Putamen (tissue), 1 donor: ENCODE measurements around the gene PAQR9.

Source experiments
- DNase-seq: peaks from one replicate; pipeline ENCODE4 v3.0.0-alpha.2; 2016; ENCODE audit warnings: low spot score

The PAQR9 gene

DNA sequence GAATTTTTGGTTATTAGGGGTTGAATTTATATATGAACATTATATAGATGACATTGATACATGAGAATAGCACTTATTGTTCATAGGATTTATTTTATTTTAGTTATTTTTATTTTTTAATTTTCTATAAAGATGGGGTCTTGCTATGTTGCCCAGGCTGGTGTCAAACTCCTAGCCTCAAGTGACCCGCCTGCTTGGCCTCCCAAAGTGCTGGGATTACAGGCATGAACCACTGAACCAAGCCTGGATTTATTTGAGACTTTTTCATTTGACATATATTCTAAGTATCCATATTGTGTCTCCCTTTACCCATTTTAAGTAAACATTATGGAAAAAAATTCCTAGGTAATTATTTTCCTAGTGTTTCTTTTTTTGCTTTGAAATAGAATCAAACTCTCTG lies 12.5 kb downstream of the PAQR9 start:
- no peak for DNase-seq

DNA sequence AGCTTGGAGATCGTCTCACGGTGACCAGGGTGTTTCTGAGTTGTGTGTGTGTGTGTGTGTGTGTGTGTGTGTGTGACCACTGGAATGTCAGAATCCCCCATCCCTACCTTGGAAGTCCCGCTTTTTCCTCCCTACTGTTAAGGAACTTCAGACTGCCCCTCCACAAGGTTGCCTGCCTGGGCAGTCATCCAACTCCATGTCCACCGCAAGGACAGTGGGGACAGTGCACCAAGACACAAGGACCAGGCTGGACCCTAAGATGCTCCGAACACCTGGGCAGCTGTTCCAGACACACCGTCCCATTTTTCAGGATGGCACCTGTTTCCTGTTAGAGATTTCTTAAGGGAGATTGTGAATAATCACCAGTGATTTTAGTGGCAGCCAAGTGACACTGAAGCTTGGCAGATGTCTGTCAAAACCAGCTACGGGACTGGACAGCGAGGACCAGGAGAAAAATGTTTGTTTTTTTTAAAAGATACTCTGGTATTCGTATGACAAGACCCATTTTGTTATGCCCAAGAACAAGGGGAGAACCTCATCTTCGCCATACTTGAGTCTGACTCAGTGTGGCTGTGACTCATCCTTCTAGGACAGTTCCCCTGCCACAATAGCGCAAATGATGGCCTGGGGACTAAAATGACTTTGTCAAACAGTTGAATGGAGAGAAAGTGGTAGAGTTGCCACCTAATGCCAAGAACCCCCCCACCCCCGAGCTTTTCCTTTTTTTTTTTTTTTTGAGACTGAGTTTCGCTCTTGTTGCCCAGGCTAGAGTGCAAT lies 15.5 kb downstream of the PAQR9 start:
- no peak for DNase-seq

DNA sequence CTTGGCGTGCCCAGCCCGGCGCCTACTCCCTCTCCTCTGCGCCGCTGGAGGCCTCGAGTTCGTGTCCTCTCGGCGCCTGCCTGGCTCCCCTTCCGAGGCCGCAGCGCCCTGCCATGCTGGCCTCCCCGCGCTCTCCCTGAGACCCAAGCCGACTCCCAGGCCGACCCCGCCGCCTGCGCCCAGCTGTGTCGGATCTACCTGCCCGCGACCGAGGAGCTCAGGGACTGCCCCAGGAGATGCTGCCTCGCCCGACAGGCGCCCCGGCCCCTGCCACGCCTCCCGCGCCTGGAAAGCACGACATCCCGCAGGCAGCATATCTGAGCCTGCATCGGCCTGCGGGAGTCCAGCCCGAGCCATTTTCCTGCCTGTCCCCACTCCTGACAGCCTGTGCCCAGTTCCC lies 16.1 kb downstream of the PAQR9 start:
- DNase-seq = no peak

DNA sequence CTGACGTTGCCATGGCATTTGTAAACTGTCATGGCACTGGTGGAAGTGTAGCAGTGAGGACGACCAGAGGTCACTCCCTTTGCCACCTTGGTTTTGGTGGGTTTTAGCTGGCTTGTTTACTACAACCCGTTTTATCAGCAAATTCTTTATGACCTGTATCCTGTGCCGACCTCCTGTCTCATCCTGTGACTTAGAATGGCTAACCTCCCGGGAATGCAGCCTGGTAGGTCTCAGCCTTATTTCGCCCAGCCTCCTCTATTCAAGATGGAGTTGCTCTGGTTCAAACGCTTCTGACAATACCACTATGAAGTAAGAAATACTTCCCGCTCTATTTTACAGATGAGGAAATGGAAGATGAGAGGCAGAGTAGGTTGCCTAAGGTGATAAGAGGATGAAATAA lies 16.6 kb downstream of the PAQR9 start:
- no peak for DNase-seq

DNA sequence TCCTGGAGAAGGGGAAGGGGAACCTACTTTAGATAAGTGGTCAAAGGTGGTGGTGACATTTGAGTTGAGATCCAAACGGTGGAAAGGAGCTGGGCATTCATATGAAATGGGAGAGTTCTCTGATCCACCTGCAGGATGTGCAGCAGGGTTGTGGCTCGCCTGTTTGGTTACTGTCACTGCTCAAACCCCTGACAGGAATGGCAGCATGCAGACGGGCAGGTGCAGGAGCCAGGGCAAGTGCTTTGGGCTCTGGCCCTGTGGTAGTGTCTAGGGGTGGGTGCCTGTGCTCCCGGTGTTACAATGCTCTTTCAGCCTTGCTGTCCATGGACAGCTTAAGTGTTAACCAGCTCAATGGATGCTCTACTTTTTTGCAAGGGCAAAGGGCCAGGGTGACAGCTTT lies 18.5 kb downstream of the PAQR9 start:
- no peak for DNase-seq

- no peak for DNase-seq
Measured at GRCh38 chr3:142944342-142944741, 19.1 kb downstream of the PAQR9 start.

DNA sequence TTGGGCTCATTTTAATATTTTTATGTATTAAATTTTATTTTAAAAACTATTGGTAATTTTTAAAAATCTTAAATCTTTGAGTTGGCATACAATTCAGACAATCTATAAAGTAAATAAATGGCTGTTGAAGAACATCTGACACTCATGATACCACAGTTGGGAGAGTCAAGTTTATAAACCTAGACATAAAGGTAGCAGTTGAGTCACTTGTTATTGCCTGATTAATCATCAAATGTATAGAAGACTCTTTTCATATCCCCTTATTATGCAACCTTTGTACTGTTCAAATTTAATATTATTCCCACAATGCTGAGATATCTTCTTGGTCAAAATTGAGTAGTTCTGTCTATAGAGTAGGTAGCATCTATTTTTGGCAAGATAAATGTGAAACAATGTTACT lies 19.6 kb downstream of the PAQR9 start:
- DNase-seq = no peak

DNA sequence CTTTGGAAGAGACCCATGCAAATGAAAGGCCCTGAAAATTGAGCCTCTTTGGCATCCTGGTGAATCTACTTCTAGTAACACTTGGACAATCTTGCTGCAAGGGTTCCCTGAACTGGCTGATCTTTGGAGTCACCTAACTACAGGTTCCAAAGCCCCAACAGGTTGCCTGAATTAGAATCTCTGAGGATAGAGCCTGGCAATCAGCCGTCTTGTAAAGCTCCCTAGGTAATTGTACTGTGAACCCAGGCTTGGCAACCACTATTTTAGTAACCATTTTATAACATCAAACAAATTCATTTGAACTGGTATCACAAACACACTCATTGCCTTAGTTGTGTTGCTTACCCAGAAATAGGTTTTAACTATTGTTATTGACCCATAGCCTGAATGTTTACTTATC lies 20.1 kb downstream of the PAQR9 start:
- no peak for DNase-seq

DNA sequence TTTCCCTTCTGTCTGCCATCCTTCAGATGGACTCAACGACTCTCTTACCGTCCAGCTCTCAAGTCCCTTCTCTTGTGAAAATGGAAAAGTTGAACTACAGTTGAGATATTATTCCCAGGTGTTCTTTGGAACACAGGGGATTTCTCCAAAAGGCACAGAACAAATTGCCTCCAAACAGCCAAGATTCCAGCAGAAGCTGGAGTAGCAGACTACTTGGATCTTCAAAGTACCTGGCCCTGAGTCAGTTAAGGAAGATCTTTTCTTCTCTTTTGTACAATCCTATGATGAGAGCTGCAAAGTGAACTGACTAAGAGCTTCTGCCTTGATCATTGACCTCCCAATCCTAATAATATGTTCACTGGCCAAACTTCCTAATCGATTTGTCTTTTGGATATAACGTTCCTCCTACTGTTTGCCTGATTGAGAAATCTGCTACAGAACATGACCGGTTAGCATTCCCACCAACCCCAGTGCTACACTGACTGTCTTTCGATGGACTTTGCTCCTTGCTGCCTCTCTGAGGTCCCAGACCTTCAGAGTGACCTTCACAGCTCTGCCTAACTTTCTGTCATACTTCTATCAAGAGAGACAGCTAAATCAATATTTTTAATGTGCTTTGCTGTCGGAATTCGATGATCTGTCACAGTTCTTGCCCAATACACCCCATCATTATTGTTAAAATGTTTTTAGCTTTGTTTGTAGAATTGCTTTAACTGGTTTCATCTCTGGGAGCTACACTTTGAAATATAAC lies 21.9 kb downstream of the PAQR9 start:
- no peak for DNase-seq

DNA sequence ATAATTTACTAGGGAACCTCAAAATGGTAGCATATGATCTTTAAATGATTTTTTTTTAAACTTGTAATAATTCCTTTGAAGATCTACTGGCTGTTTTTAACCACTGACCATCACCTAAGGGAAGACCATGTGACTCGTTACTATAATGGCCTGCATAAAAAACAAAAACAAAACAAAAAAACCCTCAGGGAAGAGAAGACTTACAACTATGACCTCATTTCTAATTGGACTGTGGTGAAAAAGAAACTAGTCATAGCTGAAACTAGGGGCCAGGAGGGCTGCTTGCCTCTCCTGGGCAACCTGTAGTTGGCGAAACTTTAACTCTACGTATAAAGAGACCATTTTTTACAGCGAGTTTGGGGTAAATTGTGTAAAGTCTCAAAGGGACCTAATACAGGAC lies 23.0 kb downstream of the PAQR9 start:
- no peak for DNase-seq

- no peak for DNase-seq
Measured at GRCh38 chr3:142940000-142940399, 23.5 kb downstream of the PAQR9 start.

GRCh38 chr3:142935963-142936362 lies 27.5 kb downstream of the PAQR9 start:
- DNase-seq = no peak

GRCh38 chr3:142934887-142935269 lies 28.6 kb downstream of the PAQR9 start:
- no peak for DNase-seq

DNA sequence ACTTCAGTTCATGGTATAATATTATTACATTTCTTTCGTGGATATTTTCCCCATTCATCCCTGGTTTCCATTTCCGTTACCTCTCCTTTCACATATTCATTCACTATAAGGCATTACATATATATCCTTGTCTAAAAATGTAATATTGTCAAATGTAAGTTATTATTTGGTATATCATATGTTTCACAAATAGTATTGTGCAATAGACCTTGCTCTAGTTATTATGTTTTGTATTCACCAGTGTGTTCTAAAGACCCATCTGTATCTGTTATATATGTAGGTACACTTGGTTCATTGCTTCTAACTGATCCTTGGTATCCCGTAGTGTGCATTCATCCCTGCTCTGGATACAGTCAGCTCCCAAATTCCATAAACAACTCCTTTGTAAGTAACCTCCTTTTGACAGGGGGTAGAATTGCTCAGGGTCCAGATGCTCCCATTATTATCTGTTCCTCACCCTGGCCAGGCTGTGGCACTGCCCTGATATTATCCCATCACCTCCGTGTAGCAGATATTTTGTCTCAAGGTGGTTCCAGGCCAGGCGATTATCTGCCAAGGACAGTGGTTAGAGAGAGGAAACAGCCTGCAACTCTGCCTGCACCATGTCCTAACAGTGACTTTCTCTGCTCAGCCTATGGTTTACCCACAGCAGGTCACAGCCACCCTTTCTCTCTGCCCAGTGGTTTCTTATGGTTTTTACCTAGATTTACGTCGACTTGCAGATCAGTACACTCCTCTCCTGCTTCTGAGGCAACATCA lies 29.2 kb downstream of the PAQR9 start:
- no peak for DNase-seq

DNA sequence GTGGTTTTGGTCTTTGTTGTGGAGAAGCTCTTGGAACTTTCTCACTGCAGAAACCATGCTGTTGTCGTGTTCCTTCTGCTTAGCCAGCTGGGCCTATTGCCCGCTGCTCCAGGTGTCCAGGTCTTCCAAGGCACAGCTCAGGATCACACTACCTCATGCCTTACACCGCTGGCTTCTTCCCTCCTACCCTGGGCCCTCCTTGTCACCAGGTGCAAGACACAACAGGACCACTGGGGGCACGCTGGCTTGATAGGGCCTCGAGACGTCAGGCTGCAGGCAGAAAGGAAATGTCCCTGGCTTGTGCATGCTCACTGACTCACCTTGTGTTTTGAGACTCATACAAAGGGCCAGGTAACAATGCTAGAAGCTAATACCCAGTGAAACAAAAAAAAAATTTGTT lies 32.3 kb downstream of the PAQR9 start:
- no peak for DNase-seq

DNA sequence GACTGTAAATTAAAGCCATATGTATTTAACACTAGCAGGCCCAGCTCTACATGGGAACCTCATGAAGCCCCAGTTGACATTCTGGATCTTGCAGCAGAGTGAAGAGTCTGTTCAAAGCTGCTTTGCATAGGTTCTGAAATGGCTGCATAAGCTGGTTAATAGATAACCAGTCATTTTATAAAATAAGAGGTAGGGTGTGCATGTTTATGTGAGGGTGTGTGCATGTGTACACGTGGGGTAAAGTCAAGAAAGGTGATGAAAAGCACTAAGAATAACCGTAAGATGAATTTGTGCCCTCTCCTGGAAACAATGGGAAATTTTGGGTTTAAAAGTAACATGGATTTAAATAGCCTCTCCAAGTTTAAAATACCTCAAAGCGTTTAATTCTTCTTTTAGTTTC lies 33.0 kb downstream of the PAQR9 start:
- no peak for DNase-seq

DNA sequence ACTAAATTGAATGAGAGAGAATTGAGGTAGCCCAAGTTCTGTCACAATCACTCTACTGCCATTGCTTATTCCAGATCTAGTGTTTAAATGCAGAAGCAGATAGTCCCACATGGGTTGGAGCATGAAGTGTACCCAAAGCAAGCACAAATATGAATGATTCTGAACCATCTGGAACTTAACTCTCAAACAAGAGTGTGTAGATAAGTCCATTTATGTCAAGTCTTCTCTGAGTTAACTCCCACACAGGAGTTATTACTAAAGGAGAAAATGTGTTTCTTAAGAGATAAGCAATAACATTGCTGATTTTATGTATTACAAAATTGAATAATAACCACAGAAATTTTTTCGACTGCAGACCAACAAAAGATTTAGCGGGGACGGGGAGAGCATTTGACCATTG lies 33.6 kb downstream of the PAQR9 start:
- no peak for DNase-seq

- DNase-seq = no peak
Measured at GRCh38 chr3:142929109-142929508, 34.4 kb downstream of the PAQR9 start.

- no peak for DNase-seq
Measured at GRCh38 chr3:142926368-142926944, 37.0 kb downstream of the PAQR9 start.

DNA sequence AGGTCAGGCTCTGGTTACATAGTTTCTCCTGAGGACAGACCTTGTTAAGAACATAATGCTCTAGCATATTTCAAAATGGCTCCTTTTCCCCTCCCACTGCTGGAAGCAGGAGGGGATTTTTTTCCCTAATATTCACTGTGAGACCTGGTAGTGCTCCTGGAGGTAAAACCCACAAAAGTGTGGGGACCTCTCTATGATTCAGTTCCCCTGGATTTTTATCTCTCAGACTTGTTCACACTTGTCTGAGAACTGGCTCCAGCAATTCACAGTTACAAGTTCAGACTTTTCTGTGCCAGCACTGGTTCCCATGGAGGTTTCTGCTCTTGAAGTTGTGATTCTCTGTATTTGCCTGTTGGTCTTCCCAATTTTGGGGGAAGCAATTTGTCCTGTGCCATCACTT lies 38.3 kb downstream of the PAQR9 start:
- DNase-seq = no peak

GRCh38 chr3:142923694-142924093 lies 39.8 kb downstream of the PAQR9 start:
- DNase-seq = no peak

- DNase-seq = no peak
Measured at GRCh38 chr3:142916605-142917004, 46.9 kb downstream of the PAQR9 start.

DNA sequence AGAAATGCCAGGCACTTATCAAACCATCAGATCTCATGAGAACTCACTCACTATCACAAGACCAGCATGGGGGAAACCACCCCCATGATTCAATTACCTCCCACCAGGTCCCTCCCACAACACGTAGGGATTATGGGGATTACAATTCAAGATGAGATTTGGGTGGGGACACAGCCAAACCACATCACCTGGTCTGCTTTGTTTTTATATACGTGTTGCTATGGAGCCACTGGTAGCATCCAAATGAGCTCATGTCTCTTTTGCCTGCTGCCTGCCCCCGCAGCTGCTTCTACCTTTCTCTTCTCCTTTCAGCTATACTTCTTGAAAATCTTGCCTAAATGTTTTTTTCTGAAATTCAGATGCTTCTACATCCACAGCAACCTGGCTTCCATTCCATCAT lies 47.8 kb downstream of the PAQR9 start:
- DNase-seq = no peak
